ENCODE measurements around the gene VAV2. TPM values are rescaled to one million over a fixed set of nuclear protein-coding genes. Genes with fewer than 3 reads are reported as not detected.

Gene VAV2
- total RNA-seq, 1 experiment from 2014 or later: 24.7 TPM

DNA sequence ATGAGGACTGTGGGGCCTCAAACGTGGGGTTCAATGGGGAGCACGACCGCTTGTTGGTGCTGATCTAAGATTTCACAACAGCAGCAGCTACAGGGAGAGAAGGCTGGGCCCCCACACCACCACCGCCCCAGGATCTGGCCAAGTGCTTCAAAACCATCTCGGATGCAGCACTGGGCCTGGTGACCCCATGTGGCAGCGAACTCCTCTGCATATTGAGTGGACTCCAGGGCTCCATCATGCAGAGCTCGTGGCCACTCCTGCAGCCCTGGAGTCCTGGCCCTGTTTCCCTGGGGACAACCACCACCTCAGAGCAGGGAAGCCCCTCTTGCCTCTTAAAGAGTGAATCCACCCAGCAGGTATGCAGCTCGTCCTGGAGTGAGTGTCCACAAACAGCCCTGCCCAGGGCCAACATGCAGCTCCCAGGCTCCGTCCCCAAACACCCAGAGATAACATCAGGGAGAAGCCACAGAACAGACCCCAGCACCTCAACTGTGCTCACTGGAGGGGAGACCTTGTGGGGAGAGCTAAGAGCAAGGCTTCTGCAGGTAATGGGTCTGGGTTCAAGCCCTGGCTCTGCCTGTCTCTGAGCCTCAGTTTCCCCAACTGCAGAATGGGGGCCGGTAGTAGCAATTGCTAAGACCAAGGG lies 150.8 kb downstream of the VAV2 start:
- in situ Hi-C loops (cut with HindIII; ENCODE audit: low pct_unique_long_range_greater_than_20kb, low sequenced_read_pairs): no loop called here
- CTCF ChIA-PET: no interaction called here
- TF ChIP-seq, protein P1, sequence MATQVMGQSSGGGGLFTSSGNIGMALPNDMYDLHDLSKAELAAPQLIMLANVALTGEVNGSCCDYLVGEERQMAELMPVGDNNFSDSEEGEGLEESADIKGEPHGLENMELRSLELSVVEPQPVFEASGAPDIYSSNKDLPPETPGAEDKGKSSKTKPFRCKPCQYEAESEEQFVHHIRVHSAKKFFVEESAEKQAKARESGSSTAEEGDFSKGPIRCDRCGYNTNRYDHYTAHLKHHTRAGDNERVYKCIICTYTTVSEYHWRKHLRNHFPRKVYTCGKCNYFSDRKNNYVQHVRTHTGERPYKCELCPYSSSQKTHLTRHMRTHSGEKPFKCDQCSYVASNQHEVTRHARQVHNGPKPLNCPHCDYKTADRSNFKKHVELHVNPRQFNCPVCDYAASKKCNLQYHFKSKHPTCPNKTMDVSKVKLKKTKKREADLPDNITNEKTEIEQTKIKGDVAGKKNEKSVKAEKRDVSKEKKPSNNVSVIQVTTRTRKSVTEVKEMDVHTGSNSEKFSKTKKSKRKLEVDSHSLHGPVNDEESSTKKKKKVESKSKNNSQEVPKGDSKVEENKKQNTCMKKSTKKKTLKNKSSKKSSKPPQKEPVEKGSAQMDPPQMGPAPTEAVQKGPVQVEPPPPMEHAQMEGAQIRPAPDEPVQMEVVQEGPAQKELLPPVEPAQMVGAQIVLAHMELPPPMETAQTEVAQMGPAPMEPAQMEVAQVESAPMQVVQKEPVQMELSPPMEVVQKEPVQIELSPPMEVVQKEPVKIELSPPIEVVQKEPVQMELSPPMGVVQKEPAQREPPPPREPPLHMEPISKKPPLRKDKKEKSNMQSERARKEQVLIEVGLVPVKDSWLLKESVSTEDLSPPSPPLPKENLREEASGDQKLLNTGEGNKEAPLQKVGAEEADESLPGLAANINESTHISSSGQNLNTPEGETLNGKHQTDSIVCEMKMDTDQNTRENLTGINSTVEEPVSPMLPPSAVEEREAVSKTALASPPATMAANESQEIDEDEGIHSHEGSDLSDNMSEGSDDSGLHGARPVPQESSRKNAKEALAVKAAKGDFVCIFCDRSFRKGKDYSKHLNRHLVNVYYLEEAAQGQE (IDR thresholded peaks at IDR 0.05; ENCODE audit: insufficient read depth in 1 of 2, low read depth in 2 of 2, low read length in 1 of 2): no peak
- TF ChIP-seq POLR2AphosphoS5 (IDR thresholded peaks at IDR 0.05; ENCODE audit: low read depth, low read length) (no peak), SIN3A (IDR thresholded peaks at IDR 0.05; ENCODE audit: borderline replicate concordance, insufficient read depth, low read depth, low read length) (no peak), TCF7L2 (IDR thresholded peaks at IDR 0.05; ENCODE audit: low read depth, low read length) (no peak)
- TF ChIP-seq, protein P2, sequence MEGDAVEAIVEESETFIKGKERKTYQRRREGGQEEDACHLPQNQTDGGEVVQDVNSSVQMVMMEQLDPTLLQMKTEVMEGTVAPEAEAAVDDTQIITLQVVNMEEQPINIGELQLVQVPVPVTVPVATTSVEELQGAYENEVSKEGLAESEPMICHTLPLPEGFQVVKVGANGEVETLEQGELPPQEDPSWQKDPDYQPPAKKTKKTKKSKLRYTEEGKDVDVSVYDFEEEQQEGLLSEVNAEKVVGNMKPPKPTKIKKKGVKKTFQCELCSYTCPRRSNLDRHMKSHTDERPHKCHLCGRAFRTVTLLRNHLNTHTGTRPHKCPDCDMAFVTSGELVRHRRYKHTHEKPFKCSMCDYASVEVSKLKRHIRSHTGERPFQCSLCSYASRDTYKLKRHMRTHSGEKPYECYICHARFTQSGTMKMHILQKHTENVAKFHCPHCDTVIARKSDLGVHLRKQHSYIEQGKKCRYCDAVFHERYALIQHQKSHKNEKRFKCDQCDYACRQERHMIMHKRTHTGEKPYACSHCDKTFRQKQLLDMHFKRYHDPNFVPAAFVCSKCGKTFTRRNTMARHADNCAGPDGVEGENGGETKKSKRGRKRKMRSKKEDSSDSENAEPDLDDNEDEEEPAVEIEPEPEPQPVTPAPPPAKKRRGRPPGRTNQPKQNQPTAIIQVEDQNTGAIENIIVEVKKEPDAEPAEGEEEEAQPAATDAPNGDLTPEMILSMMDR (IDR thresholded peaks at IDR 0.05): no peak

DNA sequence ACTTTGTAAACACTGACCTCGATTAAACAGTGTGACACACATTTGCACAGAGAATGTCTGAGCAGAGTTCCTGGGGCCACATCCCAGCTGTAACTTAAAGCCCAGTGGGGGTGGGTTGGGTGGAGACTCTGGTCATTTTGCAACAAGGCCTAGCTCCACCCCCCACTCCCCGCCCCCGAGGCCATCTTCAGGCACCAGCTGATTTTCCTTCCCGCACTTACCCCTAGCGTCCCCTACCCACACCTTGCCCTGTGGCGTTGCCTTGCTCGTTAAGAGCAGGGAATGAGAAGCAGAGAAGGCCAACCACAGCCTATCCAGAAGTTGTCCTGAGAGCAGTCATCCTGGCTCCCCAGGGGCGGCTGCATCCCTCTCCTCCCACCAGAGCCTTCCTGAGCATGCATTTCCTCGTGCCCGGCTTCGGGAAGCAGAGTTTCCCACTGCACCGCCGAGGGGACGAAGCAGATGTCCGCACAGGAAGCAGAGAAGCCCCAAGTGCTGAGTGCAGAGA lies 152.2 kb downstream of the VAV2 start:
- Histone ChIP-seq H3K27ac (ENCODE audit: low read length) (no peak overlapping the region), H3K4me3 (ENCODE audit: low read depth in 2 of 2, low read length in 2 of 2) (no peak overlapping the region), H3K27me3 (ENCODE audit: control insufficient read depth, insufficient read depth, low read length) (no peaks in the 10 kb centered on the region), H3K36me3 (ENCODE audit: control insufficient read depth, insufficient read depth, low read length) (no peaks in the 10 kb centered on the region), H3K4me1 (ENCODE audit: control insufficient read depth, insufficient read depth, low read length) (no peaks in the 10 kb centered on the region), H3K9me3 (ENCODE audit: control insufficient read depth, insufficient read depth, low read depth, low read length) (no peaks in the 10 kb centered on the region)
- intact Hi-C loops (cut with micrococcal nuclease; ENCODE audit: unreplicated experiment) (no loop called here), in situ Hi-C loops (cut with HindIII; ENCODE audit: low pct_unique_long_range_greater_than_20kb, low sequenced_read_pairs) (no loop called here)
- ATAC-seq: 0 out of 2 replicates have a peak, but pooled peaks have one; percentile 44
- DNase-seq (ENCODE audit: low read depth, low spot score): no peak
- ChIA-PET CTCF (no interaction called here), POLR2A (no interaction called here)
- BruUV-seq (replicated peaks): no TSS peak
- no peak for TF ChIP-seq POLR2AphosphoS5 (IDR thresholded peaks at IDR 0.05; ENCODE audit: low read depth, low read length)
- TF ChIP-seq, protein P1 (IDR thresholded peaks at IDR 0.05; ENCODE audit: insufficient read depth in 1 of 2, low read depth in 2 of 2, low read length in 1 of 2): no peak
- no peak for TF ChIP-seq SIN3A (IDR thresholded peaks at IDR 0.05; ENCODE audit: borderline replicate concordance, insufficient read depth, low read depth, low read length)
- TF ChIP-seq TCF7L2 (IDR thresholded peaks at IDR 0.05; ENCODE audit: low read depth, low read length): no peak
- TF ChIP-seq, protein P2 (IDR thresholded peaks at IDR 0.05): no peak

More for the DNA sequence above, 150.8 kb downstream of the VAV2 start:
- POLR2A ChIA-PET: no interaction called here
- no peak for DNase-seq (ENCODE audit: low read depth, low spot score)
- Histone ChIP-seq H3K27ac (ENCODE audit: low read length) (no peak overlapping the region), H3K27me3 (ENCODE audit: control insufficient read depth, insufficient read depth, low read length) (no peaks in the 10 kb centered on the region), H3K9me3 (ENCODE audit: control insufficient read depth, insufficient read depth, low read depth, low read length) (no peaks in the 10 kb centered on the region), H3K4me1 (ENCODE audit: control insufficient read depth, insufficient read depth, low read length) (no peaks in the 10 kb centered on the region), H3K4me3 (ENCODE audit: low read depth in 2 of 2, low read length in 2 of 2) (no peak overlapping the region), H3K36me3 (ENCODE audit: control insufficient read depth, insufficient read depth, low read length) (no peaks in the 10 kb centered on the region)
- BruUV-seq (replicated peaks): no TSS peak
- intact Hi-C loops (cut with micrococcal nuclease; ENCODE audit: unreplicated experiment): no loop called here
- ATAC-seq: no peak
